IMR-90 (cell line): ENCODE data around the gene NFIA. TPM values are rescaled to one million over a fixed set of nuclear protein-coding genes. Genes with fewer than 3 reads are reported as not detected.

ENCODE experiments used
- ATAC-seq: fragments of 200-7000 bp; cut with Tn5 transposase; 2 replicates; pipeline ENCODE4 v1.9.1; 2020; ENCODE audit warnings: low read depth, mild to moderate bottlenecking, moderate library complexity
- BruUV-seq: library from RNA; stranded (reverse); fragments of 400-500 nt; replicated peaks from 2 replicates; lab custom pipeline; 2021; lab: Mats Ljungman, UMichigan
- CTCF ChIA-PET: fragments of 300-600 bp; formaldehyde crosslinking; extraction: SDS; loops from one replicate; lab custom pipeline; 2021; ENCODE audit warnings: antibody characterized with exemption; lab: Yijun Ruan, JAX
- POLR2A ChIA-PET: fragments of 300-600 bp; sonication (Branson Sonifier 250); formaldehyde crosslinking; loops from one replicate; lab custom pipeline; 2022; ENCODE audit warnings: antibody characterized with exemption; ENCODE audit not compliant: unreplicated experiment; lab: Charles Lee
- DNase-seq: peaks from one replicate; pipeline ENCODE4 v3.0.0; 2013
- H2AFZ ChIP-seq: replicated peaks from 2 replicates; pipeline ENCODE3; 2013; ENCODE audit warnings: low read length, mild to moderate bottlenecking; ENCODE audit not compliant: poor library complexity
- H2AK5ac ChIP-seq: 2 replicates; pipeline ENCODE4 v1.6.1; 2013; ENCODE audit warnings: low read depth, low read length, inconsistent platforms
- H2AK9ac ChIP-seq: replicated peaks from 2 replicates; pipeline ENCODE3; 2013; ENCODE audit warnings: mild to moderate bottlenecking, low read depth, low read length, moderate library complexity; ENCODE audit not compliant: poor library complexity
- H2BK120ac ChIP-seq: 2 replicates; pipeline ENCODE4 v1.6.1; 2013; ENCODE audit warnings: low read depth, low read length, inconsistent platforms
- H2BK15ac ChIP-seq: 3 replicates; pipeline ENCODE4 v1.6.1; 2013; ENCODE audit warnings: low read depth, low read length, inconsistent platforms
- H2BK20ac ChIP-seq: 2 replicates; pipeline ENCODE4 v1.6.1; 2013; ENCODE audit warnings: low read depth, mild to moderate bottlenecking, inconsistent platforms, low read length, moderate library complexity
- H2BK5ac ChIP-seq: 2 replicates; pipeline ENCODE4 v1.6.1; 2013; ENCODE audit warnings: mild to moderate bottlenecking, low read depth, low read length, inconsistent platforms; ENCODE audit not compliant: poor library complexity, severe bottlenecking
- H3K14ac ChIP-seq: replicated peaks from 2 replicates; pipeline ENCODE4 v1.6.1; 2013; ENCODE audit warnings: low read depth, low read length, inconsistent platforms
- H3K18ac ChIP-seq: 2 replicates; pipeline ENCODE4 v1.6.1; 2013; ENCODE audit warnings: low read depth, low read length, control low read depth
- H3K23ac ChIP-seq: 2 replicates; pipeline ENCODE4 v1.6.1; 2013; ENCODE audit warnings: low read depth, low read length, inconsistent platforms
- H3K27ac ChIP-seq: 2 replicates; pipeline ENCODE4 v1.5.1; 2013; ENCODE audit warnings: mild to moderate bottlenecking, control low read depth, low read length; ENCODE audit not compliant: insufficient read depth
- H3K27me3 ChIP-seq: 2 replicates; pipeline ENCODE4 v1.6.1; 2013; ENCODE audit warnings: low read length; ENCODE audit not compliant: control insufficient read depth, insufficient read depth
- H3K36me3 ChIP-seq: 2 replicates; pipeline ENCODE4 v1.6.1; 2013; ENCODE audit warnings: low read length, mixed read lengths; ENCODE audit not compliant: control insufficient read depth, insufficient read depth
- H3K4ac ChIP-seq: 2 replicates; pipeline ENCODE4 v1.6.1; 2013; ENCODE audit warnings: low read depth, low read length, inconsistent platforms
- H3K4me1 ChIP-seq: 2 replicates; pipeline ENCODE4 v1.6.1; 2013; ENCODE audit warnings: low read length, mixed read lengths; ENCODE audit not compliant: control insufficient read depth, insufficient read depth
- H3K4me2 ChIP-seq: 2 replicates; pipeline ENCODE4 v1.6.1; 2013; ENCODE audit warnings: low read depth, mild to moderate bottlenecking, control low read depth, low read length, moderate library complexity
- H3K4me3 ChIP-seq: 2 replicates; pipeline ENCODE4 v1.5.1; 2013; ENCODE audit warnings: low read depth, mild to moderate bottlenecking, control low read depth, low read length, moderate library complexity; ENCODE audit not compliant: insufficient read depth
- H3K56ac ChIP-seq: 2 replicates; pipeline ENCODE4 v1.6.1; 2013; ENCODE audit warnings: low read length, inconsistent platforms; ENCODE audit not compliant: insufficient read depth; ENCODE audit errors: extremely low read depth
- H3K79me1 ChIP-seq, 2 experiments: 2 replicates each; pipeline ENCODE4 v1.6.1; 2013; ENCODE audit warnings: low read length in 2 of 2, inconsistent platforms in 1 of 2, low read depth in 1 of 2
- H3K9ac ChIP-seq: 2 replicates; pipeline ENCODE4 v1.6.1; 2013; ENCODE audit warnings: low read depth, low read length, control low read depth
- H3K9me1 ChIP-seq: 2 replicates; pipeline ENCODE4 v1.6.1; 2013; ENCODE audit warnings: low read length, inconsistent platforms; ENCODE audit not compliant: insufficient read depth
- H3K9me3 ChIP-seq: 2 replicates; pipeline ENCODE4 v1.6.1; 2013; ENCODE audit warnings: low read length; ENCODE audit not compliant: control insufficient read depth, insufficient read depth
- H4K20me1 ChIP-seq: 2 replicates; pipeline ENCODE4 v1.6.1; 2013; ENCODE audit warnings: low read length, inconsistent platforms; ENCODE audit not compliant: insufficient read depth
- H4K5ac ChIP-seq: 2 replicates; pipeline ENCODE4 v1.6.1; 2013; ENCODE audit warnings: mild to moderate bottlenecking, low read depth, low read length, control low read depth
- H4K8ac ChIP-seq, 2 experiments: 2 replicates each; pipeline ENCODE4 v1.6.1; 2013; ENCODE audit warnings: low read depth in 2 of 2, low read length in 2 of 2, control low read depth in 1 of 2, inconsistent platforms in 1 of 2
- H4K91ac ChIP-seq: 2 replicates; pipeline ENCODE4 v1.6.1; 2013; ENCODE audit warnings: low read depth, low read length, inconsistent platforms; ENCODE audit not compliant: insufficient read depth
- BHLHE40 ChIP-seq: fragments of 150-350 bp; IDR thresholded peaks from 2 replicates; pipeline ENCODE4 v1.6.1; 2016; ENCODE audit warnings: mild to moderate bottlenecking, low read depth, low read length
- CEBPB ChIP-seq: IDR thresholded peaks from 2 replicates; pipeline ENCODE4 v1.6.1; 2012; ENCODE audit warnings: low read depth, low read length, improper control_type of control experiment
- CHD1 ChIP-seq: IDR thresholded peaks from 2 replicates; pipeline ENCODE4 v1.6.1; 2012; ENCODE audit warnings: low read depth, low read length, improper control_type of control experiment
- FOS ChIP-seq: fragments of 150-350 bp; IDR thresholded peaks from 2 replicates; pipeline ENCODE4 v1.6.1; 2016; ENCODE audit warnings: low read depth, low read length
- MAFK ChIP-seq: IDR thresholded peaks from 2 replicates; pipeline ENCODE4 v1.6.1; 2012; ENCODE audit warnings: low read depth, low read length, improper control_type of control experiment
- MAZ ChIP-seq: IDR thresholded peaks from 2 replicates; pipeline ENCODE4 v1.6.1; 2012; ENCODE audit warnings: low read depth, mild to moderate bottlenecking, low read length, improper control_type of control experiment, moderate library complexity, borderline replicate concordance
- MXI1 ChIP-seq: IDR thresholded peaks from 2 replicates; pipeline ENCODE4 v1.6.1; 2012; ENCODE audit warnings: low read depth, mild to moderate bottlenecking, low read length, moderate library complexity, borderline replicate concordance
- NFE2L2 ChIP-seq: fragments of 150-350 bp; IDR thresholded peaks from 2 replicates; pipeline ENCODE4 v1.6.1; 2016; ENCODE audit warnings: low read depth, mild to moderate bottlenecking, low read length
- POLR2A ChIP-seq: IDR thresholded peaks from 2 replicates; pipeline ENCODE4 v1.6.1; 2012; ENCODE audit warnings: mild to moderate bottlenecking, low read depth, low read length
- RAD21 ChIP-seq: IDR thresholded peaks from 2 replicates; pipeline ENCODE4 v1.6.1; 2012; ENCODE audit warnings: low read length, improper control_type of control experiment
- RCOR1 ChIP-seq: IDR thresholded peaks from 2 replicates; pipeline ENCODE4 v1.6.1; 2012; ENCODE audit warnings: mild to moderate bottlenecking, low read length, improper control_type of control experiment; ENCODE audit not compliant: insufficient replicate concordance
- RFX5 ChIP-seq: IDR thresholded peaks from 2 replicates; pipeline ENCODE4 v1.8.0; 2012; ENCODE audit warnings: low read depth, mild to moderate bottlenecking, low read length, moderate library complexity
- SMC3 ChIP-seq: fragments of 150-350 bp; IDR thresholded peaks from 2 replicates; pipeline ENCODE4 v1.6.1; 2016; ENCODE audit warnings: low read depth, mild to moderate bottlenecking, antibody characterized with exemption, low read length, moderate library complexity
- WGBS, 2 experiments: methylation state at CpG; one replicate each; pipeline versions ENCODE4 v1.1.5 to v1.1.7; 2013; ENCODE audit warnings: missing lambda C conversion rate in 2 of 2; ENCODE audit not compliant: insufficient read length in 1 of 2; ENCODE audit errors: extremely low coverage in 2 of 2; 5-methylcytosine and 5-hydroxymethylcytosine counted together
- dilution Hi-C: fragments of 300-500 bp; cut with HindIII; formaldehyde crosslinking; loops from one replicate; pipeline ENCODE4 v1.14.3; 2018; ENCODE audit warnings: low sequenced_read_pairs; ENCODE audit not compliant: unreplicated experiment
- in situ Hi-C: fragments of 300-500 bp; cut with MboI; formaldehyde crosslinking; loops from 3 replicates; pipeline ENCODE4 v1.14.3; 2019; ENCODE audit warnings: low sequenced_read_pairs, inconsistent platforms, mixed read lengths
- intact Hi-C: fragments of 100-400 bp; cut with micrococcal nuclease; formaldehyde crosslinking; loops from 2 replicates; pipeline ENCODE4 v1.10.0; 2022
- polyA plus RNA-seq, 3 experiments: library from polyadenylated mRNA; depleted of rRNA; stranded (reverse); fragments of >200 nt; gene quantifications; 2 replicates each; pipeline ENCODE4 v1.2.3, GENCODE V29; 2012; ENCODE audit warnings: low replicate concordance in 1 of 3
- total RNA-seq: library from RNA; depleted of rRNA; stranded (reverse); fragments of >200 nt; gene quantifications from 2 replicates; pipeline ENCODE4 v1.2.3, GENCODE V29; 2012
- TF ChIP-seq, protein P1 (sequence below): fragments of 150-350 bp; IDR thresholded peaks from 2 replicates; pipeline ENCODE4 v1.6.1; 2016; ENCODE audit warnings: low read depth, mild to moderate bottlenecking, low read length, moderate library complexity, borderline replicate concordance
- TF ChIP-seq, protein P2 (sequence below): fragments of 150-350 bp; IDR thresholded peaks from 2 replicates; pipeline ENCODE4 v1.6.1; 2017; ENCODE audit warnings: mild to moderate bottlenecking, antibody characterized with exemption, low read length, low read depth
- TF ChIP-seq, protein P3 (sequence below): conservative IDR thresholded peaks from 2 replicates; pipeline ENCODE4 v1.5.1; 2012; ENCODE audit warnings: mild to moderate bottlenecking, low read depth, low read length, improper control_type of control experiment

NFIA gene
- total and polyA plus RNA-seq, 2 of the 4 experiments (the other 2 are of a cell fraction), result 1.6 to 2.2 TPM

DNA sequence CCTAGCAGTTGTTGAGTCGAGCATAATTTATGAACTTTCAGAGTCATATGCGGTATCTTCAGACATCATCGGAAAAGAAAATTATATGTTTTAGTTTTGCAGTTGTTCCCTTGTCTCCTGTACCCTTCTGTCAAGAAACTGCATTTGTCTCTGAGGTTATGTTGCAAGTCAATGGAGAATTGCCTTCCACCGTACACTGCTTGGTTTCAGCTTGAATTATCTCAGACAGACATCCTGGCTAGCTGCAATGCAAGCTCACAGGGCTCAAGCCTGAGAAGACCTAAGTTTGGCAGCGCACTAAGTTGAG is 156.0 kb downstream of the NFIA start:
- Histone ChIP-seq H3K23ac (no peak overlapping the region), H3K4me1 (no peaks in the 10 kb centered on the region), H4K8ac (no peak overlapping the region), H4K5ac (no peak overlapping the region), H2AK5ac (no peak overlapping the region), H2BK120ac (no peak overlapping the region), H3K14ac (no peak overlapping the region), H3K56ac (no peak overlapping the region), H2AK9ac (no peak overlapping the region), H4K20me1 (no peaks in the 10 kb centered on the region), H3K18ac (no peak overlapping the region), H3K27me3 (no peaks in the 10 kb centered on the region), H3K27ac (no peak overlapping the region), H3K9me3 (no peaks in the 10 kb centered on the region), H3K9ac (no peak overlapping the region), H3K4me3 (no peak overlapping the region), H2BK5ac (no peak overlapping the region), H2BK20ac (no peak overlapping the region), H3K4me2 (no peak overlapping the region), H4K91ac (no peak overlapping the region), H3K79me1 (no peaks in the 10 kb centered on the region), H2BK15ac (no peak overlapping the region), H3K9me1 (no peaks in the 10 kb centered on the region), H2AFZ (no peak overlapping the region), H3K4ac (no peak overlapping the region), H3K36me3 (no peaks in the 10 kb centered on the region)
- dilution Hi-C loops (no loop called here), intact Hi-C loops (no loop called here), in situ Hi-C loops (no loop called here)
- no CpG with 5 or more reads among the region's 5 CpGs for WGBS, 2 experiments
- ChIA-PET CTCF (no interaction called here), POLR2A (no interaction called here)
- no peak for DNase-seq
- BruUV-seq, result no TSS peak
- ATAC-seq, result no peak
- no peak for TF ChIP-seq RAD21
- no peak for TF ChIP-seq CEBPB
- TF ChIP-seq MAZ, result no peak
- TF ChIP-seq, protein P1, sequence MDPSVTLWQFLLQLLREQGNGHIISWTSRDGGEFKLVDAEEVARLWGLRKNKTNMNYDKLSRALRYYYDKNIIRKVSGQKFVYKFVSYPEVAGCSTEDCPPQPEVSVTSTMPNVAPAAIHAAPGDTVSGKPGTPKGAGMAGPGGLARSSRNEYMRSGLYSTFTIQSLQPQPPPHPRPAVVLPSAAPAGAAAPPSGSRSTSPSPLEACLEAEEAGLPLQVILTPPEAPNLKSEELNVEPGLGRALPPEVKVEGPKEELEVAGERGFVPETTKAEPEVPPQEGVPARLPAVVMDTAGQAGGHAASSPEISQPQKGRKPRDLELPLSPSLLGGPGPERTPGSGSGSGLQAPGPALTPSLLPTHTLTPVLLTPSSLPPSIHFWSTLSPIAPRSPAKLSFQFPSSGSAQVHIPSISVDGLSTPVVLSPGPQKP, result no peak
- TF ChIP-seq, protein P2, sequence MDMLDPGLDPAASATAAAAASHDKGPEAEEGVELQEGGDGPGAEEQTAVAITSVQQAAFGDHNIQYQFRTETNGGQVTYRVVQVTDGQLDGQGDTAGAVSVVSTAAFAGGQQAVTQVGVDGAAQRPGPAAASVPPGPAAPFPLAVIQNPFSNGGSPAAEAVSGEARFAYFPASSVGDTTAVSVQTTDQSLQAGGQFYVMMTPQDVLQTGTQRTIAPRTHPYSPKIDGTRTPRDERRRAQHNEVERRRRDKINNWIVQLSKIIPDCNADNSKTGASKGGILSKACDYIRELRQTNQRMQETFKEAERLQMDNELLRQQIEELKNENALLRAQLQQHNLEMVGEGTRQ, result no peak
- no peak for TF ChIP-seq SMC3
- no peak for TF ChIP-seq NFE2L2
- TF ChIP-seq CHD1, result no peak
- TF ChIP-seq FOS, result no peak
- TF ChIP-seq, protein P3, sequence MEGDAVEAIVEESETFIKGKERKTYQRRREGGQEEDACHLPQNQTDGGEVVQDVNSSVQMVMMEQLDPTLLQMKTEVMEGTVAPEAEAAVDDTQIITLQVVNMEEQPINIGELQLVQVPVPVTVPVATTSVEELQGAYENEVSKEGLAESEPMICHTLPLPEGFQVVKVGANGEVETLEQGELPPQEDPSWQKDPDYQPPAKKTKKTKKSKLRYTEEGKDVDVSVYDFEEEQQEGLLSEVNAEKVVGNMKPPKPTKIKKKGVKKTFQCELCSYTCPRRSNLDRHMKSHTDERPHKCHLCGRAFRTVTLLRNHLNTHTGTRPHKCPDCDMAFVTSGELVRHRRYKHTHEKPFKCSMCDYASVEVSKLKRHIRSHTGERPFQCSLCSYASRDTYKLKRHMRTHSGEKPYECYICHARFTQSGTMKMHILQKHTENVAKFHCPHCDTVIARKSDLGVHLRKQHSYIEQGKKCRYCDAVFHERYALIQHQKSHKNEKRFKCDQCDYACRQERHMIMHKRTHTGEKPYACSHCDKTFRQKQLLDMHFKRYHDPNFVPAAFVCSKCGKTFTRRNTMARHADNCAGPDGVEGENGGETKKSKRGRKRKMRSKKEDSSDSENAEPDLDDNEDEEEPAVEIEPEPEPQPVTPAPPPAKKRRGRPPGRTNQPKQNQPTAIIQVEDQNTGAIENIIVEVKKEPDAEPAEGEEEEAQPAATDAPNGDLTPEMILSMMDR, result no peak
- TF ChIP-seq BHLHE40, result no peak
- no peak for TF ChIP-seq MAFK
- TF ChIP-seq POLR2A, result no peak
- TF ChIP-seq MXI1, result no peak
- TF ChIP-seq RFX5, result no peak
- no peak for TF ChIP-seq RCOR1
